ENCODE results near the gene ZNF320. TPM values are rescaled to one million over a fixed set of nuclear protein-coding genes. Genes with fewer than 3 reads are reported as not detected.

ZNF320 gene
- total RNA-seq: 11.3 and 16.3 TPM in 2 replicates

DNA sequence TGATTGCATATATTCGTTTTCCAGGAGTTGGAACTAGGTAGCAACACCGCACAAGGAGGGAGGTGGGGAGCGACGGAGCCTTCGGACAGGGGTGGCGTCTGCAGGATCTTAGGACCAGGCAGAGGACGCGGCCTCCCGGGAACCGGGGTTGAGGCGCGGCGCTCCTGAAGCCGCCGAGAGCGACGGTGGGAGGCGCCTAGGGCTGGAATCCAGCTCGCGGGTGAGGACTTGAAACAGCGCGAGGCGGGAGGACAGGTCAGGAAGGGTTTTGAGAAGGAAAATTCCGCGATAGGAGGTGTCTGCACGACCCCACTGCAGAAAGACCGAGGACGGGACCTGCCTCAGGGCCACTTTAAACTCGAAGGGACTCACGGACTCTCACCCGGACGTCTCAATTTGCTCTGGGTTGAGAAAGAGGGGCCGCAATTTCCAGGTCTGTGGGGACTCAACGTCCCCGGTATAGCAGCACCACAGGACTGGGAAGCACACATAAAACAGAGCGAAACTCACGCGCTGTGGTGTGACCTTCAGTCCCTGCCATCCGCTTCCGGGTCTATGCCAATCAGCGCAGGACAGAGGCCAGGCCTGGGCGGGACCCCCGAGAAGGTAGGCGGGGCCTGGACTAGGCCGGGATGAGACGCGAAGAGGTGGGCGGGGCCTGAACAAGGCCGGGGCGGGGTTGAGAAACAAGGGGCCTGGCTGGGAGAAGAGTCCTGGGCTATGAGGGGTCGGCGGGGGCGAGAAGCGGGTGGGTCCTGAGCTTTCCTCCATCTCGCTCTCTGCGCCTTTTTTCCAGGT, at the start of gene ZNF320:
ZNF320 (minus strand) TSS at position 498 of the 798 bp plus-strand sequence. CDS start 7,380 bp downstream, outside the sequence.

DNA sequence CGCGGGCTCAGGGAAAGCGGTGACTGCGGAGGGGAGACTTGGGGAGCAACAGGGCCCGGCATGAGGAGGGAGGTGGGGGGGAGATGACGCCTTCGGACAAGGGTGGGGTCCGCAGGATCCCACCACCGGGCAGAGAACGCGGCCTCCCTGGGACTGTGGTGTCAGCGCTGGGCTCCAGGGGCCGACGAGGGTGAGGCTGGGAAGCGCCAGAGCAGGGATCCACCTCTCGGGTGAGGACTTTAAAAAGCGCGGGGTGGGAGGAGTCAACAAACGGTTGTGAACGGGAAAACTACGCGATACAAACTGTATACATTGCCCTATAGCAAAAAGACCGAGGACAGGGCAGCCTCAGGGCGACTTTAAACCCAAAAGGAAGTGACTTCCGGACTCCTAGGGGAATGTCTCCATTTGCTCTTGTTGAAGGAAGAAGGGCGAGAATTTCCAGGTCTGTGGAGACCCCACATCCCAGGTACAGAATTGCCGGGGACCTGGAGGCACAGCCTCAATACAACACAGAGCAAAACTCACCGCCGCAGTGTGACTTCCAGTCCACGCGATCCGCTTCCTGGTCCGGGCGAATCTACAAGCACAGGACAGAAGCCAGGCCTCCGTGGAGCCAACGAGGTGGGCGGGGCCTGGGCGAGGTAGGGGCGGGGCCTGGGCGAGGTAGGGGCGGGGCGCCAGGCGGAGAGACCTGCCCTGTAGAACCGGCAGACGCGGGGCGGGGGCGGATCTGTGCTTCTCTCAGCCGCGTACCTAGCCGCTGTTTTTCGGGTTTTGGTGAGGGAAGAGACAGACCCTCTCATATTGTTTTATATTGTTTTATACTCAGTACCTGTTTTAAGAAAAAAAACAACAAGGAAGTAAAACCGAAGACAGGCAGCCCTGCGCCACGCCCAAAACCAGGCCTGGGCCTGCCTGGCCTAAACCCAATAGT, 25.7 kb upstream of the ZNF320 start, which contains the start of gene ZNF888:
ZNF888 (minus strand) TSS at position 588 of the 937 bp plus-strand sequence. CDS start 5,555 bp downstream, outside the sequence.

DNA sequence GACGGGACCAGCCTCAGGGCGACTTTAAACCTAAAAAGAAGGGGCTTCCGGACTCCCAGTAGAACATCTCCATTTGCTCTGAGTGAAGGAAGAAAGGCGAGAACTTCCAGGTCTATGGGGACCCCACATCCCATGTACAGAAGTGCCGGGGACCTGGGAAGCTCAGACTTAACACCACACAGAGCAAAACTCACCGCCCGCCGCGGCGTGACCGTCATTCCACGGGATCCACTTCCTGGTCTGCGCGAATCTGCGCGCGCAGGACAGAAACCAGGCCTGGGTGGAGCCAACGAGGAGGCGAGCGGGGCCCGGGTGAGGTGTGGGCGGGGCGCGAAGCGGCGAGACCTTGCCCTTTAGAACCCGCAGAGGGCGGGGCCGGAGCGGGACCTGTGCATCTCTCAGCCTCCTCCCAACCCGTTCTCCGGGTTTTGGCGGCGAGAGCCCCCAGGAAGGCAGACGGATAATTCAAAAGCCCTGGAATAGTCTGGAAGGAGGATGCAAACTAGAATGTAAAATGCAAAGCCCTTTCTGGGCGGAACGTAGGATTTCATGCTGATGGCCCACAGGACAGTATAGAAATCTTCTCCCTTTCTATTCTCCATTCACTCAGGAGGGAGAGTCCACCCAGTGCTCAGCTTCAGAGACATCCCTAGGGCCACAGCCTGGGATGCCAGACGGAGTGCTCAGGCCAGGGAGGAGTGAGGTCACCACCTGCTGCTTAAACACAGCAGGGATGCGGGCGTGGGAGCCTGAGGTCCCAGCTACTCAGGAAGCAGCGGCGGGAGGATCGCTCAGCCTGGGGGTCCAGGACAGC, 39.9 kb downstream of the ZNF320 start, which contains the start of gene ZNF468:
ZNF468 (minus strand) TSS at position 242 of the 814 bp plus-strand sequence. CDS start 3,347 bp downstream, outside the sequence.

Other genes starting within 250 kb of the ZNF320 start
- gene ZNF611, start 162.6 kb downstream of the ZNF320 start, total RNA-seq: 14.6 and 15.7 TPM in 2 replicates
- gene ZNF600, start 110.8 kb downstream of the ZNF320 start, total RNA-seq: 2.6 and 2.9 TPM in 2 replicates
- 14.7 and 19.8 TPM in 2 replicates for gene ZNF28, start 76.0 kb downstream of the ZNF320 start, total RNA-seq
- 17.7 and 23.3 TPM in 2 replicates for gene ZNF468, start 40.0 kb downstream of the ZNF320 start, total RNA-seq
- 3.3 and 4.8 TPM in 2 replicates for gene ZNF888, start 25.8 kb upstream of the ZNF320 start, total RNA-seq
- gene ZNF816, start 65.2 kb upstream of the ZNF320 start, total RNA-seq: 8.0 and 8.5 TPM in 2 replicates
- not detected in 2 replicates for gene ERVV-1, start 116.3 kb upstream of the ZNF320 start, total RNA-seq
- 0.03 TPM in 1 of 2 replicates, not detected in the other for gene ERVV-2, start 147.1 kb upstream of the ZNF320 start, total RNA-seq
- 39.1 and 44.5 TPM in 2 replicates for gene ZNF160, start 205.8 kb upstream of the ZNF320 start, total RNA-seq
- gene ZNF415, start 235.3 kb upstream of the ZNF320 start, total RNA-seq: 9.5 and 12.0 TPM in 2 replicates

Measured in smooth muscle cell of the pulmonary artery (primary cell).